ENCODE measurements around the gene CETP.

DNA sequence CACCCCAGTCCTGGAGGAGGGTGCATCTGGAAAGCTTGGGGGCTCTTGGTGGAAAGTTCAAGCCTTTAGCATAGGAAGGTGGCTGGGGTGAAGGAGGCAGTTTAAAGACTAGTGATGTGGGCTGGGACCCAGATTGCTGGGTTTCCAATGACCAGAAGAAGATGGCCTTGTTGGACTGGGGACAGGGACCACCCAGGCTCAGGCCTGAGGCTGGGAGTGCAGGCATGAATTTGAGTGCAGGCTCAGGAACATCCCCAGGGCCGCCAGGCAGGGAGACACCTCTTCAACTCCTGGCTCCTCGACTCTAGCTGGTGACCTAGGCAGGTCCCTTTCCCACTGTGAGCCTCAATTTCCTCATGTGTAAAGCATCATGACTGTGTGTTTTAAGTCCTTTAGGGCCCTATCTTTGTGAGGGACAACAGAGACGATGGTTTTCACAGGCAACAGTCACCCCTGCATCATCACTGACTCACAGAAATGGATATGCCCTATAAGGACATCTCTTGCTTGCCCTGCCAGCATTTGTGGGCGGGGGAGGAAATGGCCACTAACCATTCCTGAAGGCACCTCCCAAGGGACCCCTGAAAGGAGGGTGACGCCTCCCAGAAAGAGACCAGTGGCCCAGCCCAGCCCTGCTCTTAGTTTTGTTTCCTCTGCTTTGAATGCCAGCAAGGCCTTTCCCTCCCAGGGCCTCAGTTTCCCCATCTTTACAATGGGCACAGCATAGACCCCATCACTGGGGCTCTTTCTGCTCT, 38.7 kb downstream of the CETP start:
- no peak for TF ChIP-seq CTCF (optimal IDR thresholded peaks at IDR 0.05 in 1 of 3, IDR thresholded peaks at IDR 0.05 in 1 of 3, conservative IDR thresholded peaks at IDR 0.05 in 1 of 3; ENCODE audit: extremely low read depth in 1 of 3, insufficient read depth in 2 of 3, low read length in 3 of 3)
- TF ChIP-seq EZH2 (IDR thresholded peaks at IDR 0.05; ENCODE audit: low read length), result no peak
